ENCODE measurements around the gene B4GALNT1.

DNA sequence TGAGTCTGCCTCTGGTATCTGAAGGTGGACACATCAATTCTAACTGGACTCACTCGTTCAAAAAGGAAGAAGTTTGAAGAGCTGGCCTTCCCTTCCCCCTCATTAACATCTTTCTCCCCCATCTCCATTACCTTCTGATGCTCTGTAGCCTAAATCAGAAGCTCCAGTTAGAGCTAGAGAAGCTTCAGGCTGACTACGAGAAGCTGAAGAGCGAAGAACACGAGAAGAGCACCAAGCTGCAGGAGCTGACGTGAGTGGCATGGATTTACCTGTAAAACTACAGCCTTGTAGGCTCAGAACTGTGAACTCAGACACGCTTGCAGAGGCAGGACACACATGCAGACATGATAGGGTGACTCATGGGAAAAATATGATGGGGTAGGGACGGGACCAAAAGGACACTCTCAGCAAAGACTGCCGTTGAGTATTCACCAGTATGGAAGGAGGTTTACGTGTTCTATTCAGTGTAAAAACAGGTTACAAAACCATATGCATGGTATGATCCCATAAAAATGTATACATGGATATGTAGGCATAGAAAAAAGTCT, 56.3 kb downstream of the B4GALNT1 start:
- TF ChIP-seq, protein P1, sequence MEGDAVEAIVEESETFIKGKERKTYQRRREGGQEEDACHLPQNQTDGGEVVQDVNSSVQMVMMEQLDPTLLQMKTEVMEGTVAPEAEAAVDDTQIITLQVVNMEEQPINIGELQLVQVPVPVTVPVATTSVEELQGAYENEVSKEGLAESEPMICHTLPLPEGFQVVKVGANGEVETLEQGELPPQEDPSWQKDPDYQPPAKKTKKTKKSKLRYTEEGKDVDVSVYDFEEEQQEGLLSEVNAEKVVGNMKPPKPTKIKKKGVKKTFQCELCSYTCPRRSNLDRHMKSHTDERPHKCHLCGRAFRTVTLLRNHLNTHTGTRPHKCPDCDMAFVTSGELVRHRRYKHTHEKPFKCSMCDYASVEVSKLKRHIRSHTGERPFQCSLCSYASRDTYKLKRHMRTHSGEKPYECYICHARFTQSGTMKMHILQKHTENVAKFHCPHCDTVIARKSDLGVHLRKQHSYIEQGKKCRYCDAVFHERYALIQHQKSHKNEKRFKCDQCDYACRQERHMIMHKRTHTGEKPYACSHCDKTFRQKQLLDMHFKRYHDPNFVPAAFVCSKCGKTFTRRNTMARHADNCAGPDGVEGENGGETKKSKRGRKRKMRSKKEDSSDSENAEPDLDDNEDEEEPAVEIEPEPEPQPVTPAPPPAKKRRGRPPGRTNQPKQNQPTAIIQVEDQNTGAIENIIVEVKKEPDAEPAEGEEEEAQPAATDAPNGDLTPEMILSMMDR (IDR thresholded peaks at IDR 0.05) = no peak
- TF ChIP-seq POLR2A (IDR thresholded peaks at IDR 0.05) = no peak

All from esophagus squamous epithelium (tissue), 4 donors.